H1 (cell line): ENCODE measurements around the gene CRYBB1.

ENCODE experiments used
- CEBPB ChIP-seq: IDR thresholded peaks from 2 replicates; pipeline ENCODE4 v1.6.1; 2012; ENCODE audit warnings: low read depth, low read length
- CHD2 ChIP-seq: IDR thresholded peaks from 2 replicates; pipeline ENCODE4 v1.6.1; 2012; ENCODE audit warnings: low read length, improper control_type of control experiment
- CREB1 ChIP-seq: IDR thresholded peaks from 2 replicates; pipeline ENCODE4 v1.6.1; 2012; ENCODE audit warnings: inconsistent platforms
- CTCF ChIP-seq, 3 experiments: IDR thresholded peaks; 1 replicate in 2 of 3; 2 replicates in 1 of 3; pipeline versions ENCODE4 v1.5.1 to v1.6.1; 2011; ENCODE audit warnings: low read length in 3 of 3, mild to moderate bottlenecking in 3 of 3, inconsistent platforms in 2 of 3, low read depth in 1 of 3, moderate library complexity in 1 of 3; ENCODE audit not compliant: insufficient read depth in 1 of 3; ENCODE audit errors: control extremely low read depth in 1 of 3
- EZH2 ChIP-seq: fragments of 200-600 bp; sonication (generic); IDR thresholded peaks from 2 replicates; pipeline ENCODE4 v1.7.1; 2012; ENCODE audit warnings: low read depth, mild to moderate bottlenecking, moderate library complexity, low read length, inconsistent platforms; ENCODE audit not compliant: severe bottlenecking
- HDAC6 ChIP-seq: IDR thresholded peaks from one replicate; pipeline ENCODE4 v1.7.1; 2012; ENCODE audit warnings: low read depth, mild to moderate bottlenecking, inconsistent platforms, low read length, moderate library complexity
- POLR2A ChIP-seq, 2 experiments: IDR thresholded peaks; 1 replicate in 1 of 2; 2 replicates in 1 of 2; pipeline ENCODE4 v1.6.1; 2011; ENCODE audit warnings: low read depth in 2 of 2, low read length in 2 of 2, mild to moderate bottlenecking in 2 of 2; ENCODE audit errors: control extremely low read depth in 1 of 2
- POLR2AphosphoS5 ChIP-seq: IDR thresholded peaks from 2 replicates; pipeline ENCODE4 v1.6.1; 2011; ENCODE audit warnings: low read depth, low read length
- RFX5 ChIP-seq: IDR thresholded peaks from 2 replicates; pipeline ENCODE4 v1.6.1; 2011; ENCODE audit warnings: low read depth, low read length, improper control_type of control experiment, borderline replicate concordance
- SUZ12 ChIP-seq: fragments of 200-600 bp; sonication (generic); IDR thresholded peaks from 2 replicates; pipeline ENCODE4 v1.6.1; 2012; ENCODE audit warnings: mild to moderate bottlenecking, inconsistent platforms, low read length, moderate library complexity, mixed read lengths
- TEAD4 ChIP-seq: IDR thresholded peaks from 2 replicates; pipeline ENCODE4 v1.6.1; 2012; ENCODE audit warnings: low read depth, low read length, inconsistent platforms, mixed read lengths
- USF2 ChIP-seq: IDR thresholded peaks from 2 replicates; pipeline ENCODE4 v1.6.1; 2011; ENCODE audit warnings: low read length, improper control_type of control experiment
- YY1 ChIP-seq: IDR thresholded peaks from 2 replicates; pipeline ENCODE4 v1.6.1; 2011; ENCODE audit warnings: low read depth, mild to moderate bottlenecking, low read length
- ZNF274 ChIP-seq: IDR thresholded peaks from 2 replicates; pipeline ENCODE4 v1.7.0; 2012; ENCODE audit warnings: low read length, borderline replicate concordance; ENCODE audit errors: extremely low read depth

- TF ChIP-seq USF2 (no peak), CTCF (IDR thresholded peaks at IDR 0.05; ENCODE audit: control extremely low read depth in 1 of 3, insufficient read depth in 1 of 3, low read depth in 1 of 3, low read length in 3 of 3) (no peak), SUZ12 (no peak), POLR2A (IDR thresholded peaks at IDR 0.05; ENCODE audit: control extremely low read depth in 1 of 2, low read depth in 2 of 2, low read length in 2 of 2) (no peak), HDAC6 (no peak), ZNF274 (no peak), EZH2 (no peak), YY1 (no peak), TEAD4 (no peak), CHD2 (no peak), CREB1 (no peak), CEBPB (no peak), POLR2AphosphoS5 (no peak), RFX5 (no peak)
These were observed 3.8 kb upstream of the CRYBB1 start, which contains the start of gene CRYBA4 for GRCh38 chr22:26621663-26622062.
